AG10803 (cell line): Measurements from ENCODE around the gene RECQL5.
A peak's percentile ranks its signal among the peaks of the same experiment; 100 is the strongest.

ENCODE experiments used
- DNase-seq: peaks from one replicate; pipeline ENCODE4 v3.0.0; 2010; ENCODE audit warnings: low read depth
- H3K4me3 ChIP-seq: 2 replicates; pipeline ENCODE4 v1.5.1; 2011; ENCODE audit warnings: mild to moderate bottlenecking, low read length, control low read depth
- CTCF ChIP-seq: conservative IDR thresholded peaks from 2 replicates; pipeline ENCODE4 v1.5.1; 2011; ENCODE audit warnings: mild to moderate bottlenecking, low read length, control low read depth, inconsistent platforms

The RECQL5 gene

GRCh38 chr17:75624714-75625345, 42.1 kb downstream of the RECQL5 start:
- no peak for TF ChIP-seq CTCF
- H3K4me3 ChIP-seq, result no peak overlapping the region
- DNase-seq, result no peak

- TF ChIP-seq CTCF, result no peak
- DNase-seq, result no peak
- no peak overlapping the region for H3K4me3 ChIP-seq
Observed at GRCh38 chr17:75624021-75624420, 42.9 kb downstream of the RECQL5 start.

- peak; percentile 31 for DNase-seq
- no peak for TF ChIP-seq CTCF
- H3K4me3 ChIP-seq, result no peak overlapping the region
Observed at GRCh38 chr17:75623386-75623785, 43.6 kb downstream of the RECQL5 start.

- no peak for TF ChIP-seq CTCF
- DNase-seq, result no peak
- H3K4me3 ChIP-seq, result no peak overlapping the region
Observed at GRCh38 chr17:75622771-75623273, 44.1 kb downstream of the RECQL5 start.

GRCh38 chr17:75622076-75622475, 44.9 kb downstream of the RECQL5 start:
- no peak for TF ChIP-seq CTCF
- H3K4me3 ChIP-seq, result no peak overlapping the region
- DNase-seq, result no peak

GRCh38 chr17:75621489-75621888, 45.5 kb downstream of the RECQL5 start:
- no peak for DNase-seq
- TF ChIP-seq CTCF, result no peak
- no peak overlapping the region for H3K4me3 ChIP-seq
